H1 (cell line): Measurements from ENCODE around the gene TUBA4B. TPM values are rescaled to one million over a fixed set of nuclear protein-coding genes. Genes with fewer than 3 reads are reported as not detected.

Experiments
- BACH1 ChIP-seq: IDR thresholded peaks from 2 replicates; pipeline ENCODE4 v1.6.1; 2012; ENCODE audit warnings: low read length, improper control_type of control experiment
- BRCA1 ChIP-seq: IDR thresholded peaks from 2 replicates; pipeline ENCODE4 v1.6.1; 2012; ENCODE audit warnings: low read depth, low read length, improper control_type of control experiment
- CREB1 ChIP-seq: IDR thresholded peaks from 2 replicates; pipeline ENCODE4 v1.6.1; 2012; ENCODE audit warnings: inconsistent platforms
- MAX ChIP-seq: IDR thresholded peaks from 2 replicates; pipeline ENCODE4 v1.6.1; 2012; ENCODE audit warnings: inconsistent platforms
- RXRA ChIP-seq: IDR thresholded peaks from 2 replicates; pipeline ENCODE4 v1.6.1; 2011; ENCODE audit warnings: low read depth, mild to moderate bottlenecking, low read length, moderate library complexity; ENCODE audit not compliant: insufficient read depth
- polyA plus RNA-seq, 7 experiments: library from polyadenylated mRNA; depleted of rRNA in 3 of 7; stranded (reverse) in 5 of 7; unstranded in 2 of 7; fragments of >200 nt in 5 of 7; fragments of 200-250 nt in 2 of 7; gene quantifications; 1 replicate in 5 of 7; 2 replicates in 1 of 7; 4 replicates in 1 of 7; pipeline versions ENCODE4 v1.2.1 to v1.2.3, GENCODE V29; 2011 to 2013; ENCODE audit warnings: missing spikeins in 2 of 7, mixed read lengths in 2 of 7
- total RNA-seq: library from RNA; stranded (reverse); fragmentation: NEBNext Ultra II Directional; extraction: Animal tissue kit (Norgen Biotek cat#: 25700); gene quantifications from 2 replicates; pipeline ENCODE4 v1.2.1, GENCODE V29; 2021

TUBA4B gene
- total and polyA plus RNA-seq, 2 of the 8 experiments (the other 6 are each of a cell fraction or from before 2014, with no cell fraction given): 0.08 to 0.24 TPM

- no peak for TF ChIP-seq BRCA1
- TF ChIP-seq RXRA: no peak
- no peak for TF ChIP-seq MAX
- no peak for TF ChIP-seq CREB1
- TF ChIP-seq BACH1: no peak
Observed at GRCh38 chr2:219271021-219271420, 18.0 kb downstream of the TUBA4B start (continued).
